ENCODE data around the gene FIG4. TPM values are rescaled to one million over a fixed set of nuclear protein-coding genes. Genes with fewer than 3 reads are reported as not detected.
A peak's percentile ranks its signal among the peaks of the same experiment; 100 is the strongest.

The FIG4 gene
- total and polyA plus RNA-seq, 4 donors = 10.8 to 20.4 (median 15.5) TPM

GRCh38 chr6:109793792-109794191, 102.7 kb downstream of the FIG4 start:
- ATAC-seq (ENCODE audit: insufficient read depth, low FRiP score) (peak; percentile 92), DNase-seq (peak in 2 of 3 donors; percentile 43 to 66)
- Histone ChIP-seq H3K9me3 (ENCODE audit: control insufficient read depth in 4 of 4, insufficient read depth in 3 of 4, low read length in 3 of 4) (no peaks in the 10 kb centered on the region), H3K27me3 (ENCODE audit: control insufficient read depth in 3 of 3, insufficient read depth in 3 of 3, low read length in 2 of 3) (no peaks in the 10 kb centered on the region), H3K36me3 (ENCODE audit: control insufficient read depth in 4 of 4, insufficient read depth in 4 of 4, low read length in 4 of 4) (peaks cover 0 to 8% (median 3%) of the 10 kb centered on the region in 4 donors), H3K9ac (ENCODE audit: insufficient read depth in 1 of 2, low read length in 2 of 2) (no peak overlapping the region), H3K4me3 (no peak overlapping the region), H3K4me1 (ENCODE audit: control insufficient read depth in 5 of 5, insufficient read depth in 5 of 5, low read length in 5 of 5) (peaks cover 2 to 11% (median 6%) of the 10 kb centered on the region in 5 donors), H3K27ac (ENCODE audit: low read depth in 1 of 2, low read length in 1 of 2) (peak overlapping the region in 1 of 2 donors; percentile 51)
- TF ChIP-seq CTCF (IDR thresholded peaks at IDR 0.05; ENCODE audit: control extremely low read depth, extremely low read depth) = no peak
- WGBS, 2 donors = 27 to 79% methylated on average over 1 of the region's 1 CpG

GRCh38 chr6:109794201-109794923, 103.3 kb downstream of the FIG4 start:
- TF ChIP-seq CTCF (IDR thresholded peaks at IDR 0.05; ENCODE audit: control extremely low read depth, extremely low read depth) = no peak
- H3K9ac ChIP-seq (ENCODE audit: insufficient read depth in 1 of 2, low read length in 2 of 2) = no peak overlapping the region

DNA sequence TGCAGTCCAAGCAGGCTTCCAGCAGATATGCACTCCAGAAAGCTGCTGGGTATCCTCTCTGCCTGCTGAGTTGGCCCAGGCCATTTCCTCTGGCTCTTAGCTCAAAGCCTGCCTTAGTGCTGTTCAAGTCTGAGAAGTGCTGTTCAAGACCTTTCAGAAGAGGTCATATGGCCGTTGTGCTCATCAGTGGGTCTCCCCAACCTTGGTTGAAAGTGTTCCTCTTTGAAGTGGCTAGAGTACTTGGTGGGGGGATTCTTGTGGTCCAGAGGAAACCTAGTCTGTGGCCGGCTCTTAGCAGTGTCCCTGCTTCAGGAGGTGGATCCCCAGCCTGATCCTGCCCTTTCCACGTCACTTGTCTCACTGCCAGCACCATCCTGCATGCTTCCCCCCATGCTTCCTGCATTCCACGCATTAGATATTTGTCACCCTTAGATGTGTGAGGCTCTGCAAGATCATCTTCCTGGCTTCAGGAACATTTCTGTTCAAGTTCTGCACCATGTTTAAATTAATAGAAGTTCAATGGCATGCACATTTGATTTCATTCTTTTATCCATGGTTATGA, 105.0 kb downstream of the FIG4 start:
- DNase-seq (peak in 1 of 3 donors; percentile 22), ATAC-seq (ENCODE audit: insufficient read depth, low FRiP score) (no peak)

More at GRCh38 chr6:109794201-109794923, 103.3 kb downstream of the FIG4 start:
- Histone ChIP-seq H3K36me3 (ENCODE audit: control insufficient read depth in 4 of 4, insufficient read depth in 4 of 4, low read length in 4 of 4) (peaks cover 0 to 8% (median 3%) of the 10 kb centered on the region in 4 donors), H3K9me3 (ENCODE audit: control insufficient read depth in 4 of 4, insufficient read depth in 3 of 4, low read length in 3 of 4) (no peaks in the 10 kb centered on the region), H3K27me3 (ENCODE audit: control insufficient read depth in 3 of 3, insufficient read depth in 3 of 3, low read length in 2 of 3) (no peaks in the 10 kb centered on the region), H3K4me3 (no peak overlapping the region), H3K27ac (ENCODE audit: low read depth in 1 of 2, low read length in 1 of 2) (peak overlapping the region; percentile 51 to 68), H3K4me1 (ENCODE audit: control insufficient read depth in 5 of 5, insufficient read depth in 5 of 5, low read length in 5 of 5) (peaks cover 2 to 11% (median 6%) of the 10 kb centered on the region in 5 donors)
- 76 to 82% methylated on average over 6 of the region's 6 CpGs for WGBS, 2 donors
- peak in 1 of 3 donors; percentile 29 for DNase-seq
- no peak for ATAC-seq (ENCODE audit: insufficient read depth, low FRiP score)

More for the DNA sequence above, 105.0 kb downstream of the FIG4 start:
- WGBS, 2 donors = 60 to 74% methylated on average over 4 of the region's 4 CpGs
- Histone ChIP-seq H3K4me3 (no peak overlapping the region), H3K27me3 (ENCODE audit: control insufficient read depth in 3 of 3, insufficient read depth in 3 of 3, low read length in 2 of 3) (no peaks in the 10 kb centered on the region), H3K27ac (ENCODE audit: low read depth in 1 of 2, low read length in 1 of 2) (no peak overlapping the region), H3K36me3 (ENCODE audit: control insufficient read depth in 4 of 4, insufficient read depth in 4 of 4, low read length in 4 of 4) (peaks cover 0 to 14% (median 3%) of the 10 kb centered on the region in 4 donors), H3K4me1 (ENCODE audit: control insufficient read depth in 5 of 5, insufficient read depth in 5 of 5, low read length in 5 of 5) (peaks cover 2 to 11% (median 6%) of the 10 kb centered on the region in 5 donors), H3K9ac (ENCODE audit: insufficient read depth in 1 of 2, low read length in 2 of 2) (no peak overlapping the region), H3K9me3 (ENCODE audit: control insufficient read depth in 4 of 4, insufficient read depth in 3 of 4, low read length in 3 of 4) (no peaks in the 10 kb centered on the region)
- no peak for TF ChIP-seq CTCF (IDR thresholded peaks at IDR 0.05; ENCODE audit: control extremely low read depth, extremely low read depth)

All from lung (tissue), 12 donors.